OCI-LY1 (cell line): ENCODE data around the gene CCDC192.

Source experiments
- EZH2 ChIP-seq: fragments of 200-600 bp; sonication (generic), shearing (Covaris generic); IDR thresholded peaks from 2 replicates; pipeline ENCODE4 v1.8.0; 2017; ENCODE audit warnings: borderline replicate concordance, mixed run types, mild to moderate bottlenecking, antibody characterized with exemption, low read length, moderate library complexity, mixed read lengths
- TF ChIP-seq, protein P1 (sequence below): fragments of 200-600 bp; sonication (generic), shearing (Covaris generic); IDR thresholded peaks from 2 replicates; pipeline ENCODE4 v1.5.1; 2017; ENCODE audit warnings: mild to moderate bottlenecking, antibody characterized with exemption, low read length, moderate library complexity, mixed read lengths

DNA sequence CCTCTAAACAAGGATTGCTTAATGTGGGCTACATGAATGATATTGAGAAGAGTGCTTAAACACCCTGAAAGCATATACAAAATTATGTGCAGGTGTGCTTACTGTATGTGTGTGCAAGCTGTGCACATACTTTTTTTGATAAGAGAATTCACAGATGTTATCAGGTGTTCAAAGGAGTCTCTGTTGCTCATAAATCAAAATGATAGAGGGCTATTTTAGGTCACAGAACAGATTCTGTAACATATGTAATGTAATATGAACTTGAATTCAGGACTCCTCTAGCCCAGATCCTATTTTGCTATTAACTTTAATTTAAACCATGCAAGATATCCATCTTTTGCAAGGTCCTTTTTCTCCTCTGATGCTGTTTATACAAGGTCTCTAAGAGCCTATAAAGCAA, 38.2 kb downstream of the CCDC192 start:
- TF ChIP-seq, protein P1, sequence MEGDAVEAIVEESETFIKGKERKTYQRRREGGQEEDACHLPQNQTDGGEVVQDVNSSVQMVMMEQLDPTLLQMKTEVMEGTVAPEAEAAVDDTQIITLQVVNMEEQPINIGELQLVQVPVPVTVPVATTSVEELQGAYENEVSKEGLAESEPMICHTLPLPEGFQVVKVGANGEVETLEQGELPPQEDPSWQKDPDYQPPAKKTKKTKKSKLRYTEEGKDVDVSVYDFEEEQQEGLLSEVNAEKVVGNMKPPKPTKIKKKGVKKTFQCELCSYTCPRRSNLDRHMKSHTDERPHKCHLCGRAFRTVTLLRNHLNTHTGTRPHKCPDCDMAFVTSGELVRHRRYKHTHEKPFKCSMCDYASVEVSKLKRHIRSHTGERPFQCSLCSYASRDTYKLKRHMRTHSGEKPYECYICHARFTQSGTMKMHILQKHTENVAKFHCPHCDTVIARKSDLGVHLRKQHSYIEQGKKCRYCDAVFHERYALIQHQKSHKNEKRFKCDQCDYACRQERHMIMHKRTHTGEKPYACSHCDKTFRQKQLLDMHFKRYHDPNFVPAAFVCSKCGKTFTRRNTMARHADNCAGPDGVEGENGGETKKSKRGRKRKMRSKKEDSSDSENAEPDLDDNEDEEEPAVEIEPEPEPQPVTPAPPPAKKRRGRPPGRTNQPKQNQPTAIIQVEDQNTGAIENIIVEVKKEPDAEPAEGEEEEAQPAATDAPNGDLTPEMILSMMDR: no peak
- TF ChIP-seq EZH2: no peak
